Muscle of arm (tissue), 12 donors: ENCODE data around the gene TLCD4. TPM values are rescaled to one million over a fixed set of nuclear protein-coding genes. Genes with fewer than 3 reads are reported as not detected.
"Not testable (repeated sequence)": the region's sequence is repeated elsewhere in the genome, so short reads cannot be mapped to it uniquely, and the experiment has no call there.

Experiments
- DNase-seq: peaks from one replicate; pipeline ENCODE4 v3.0.0-alpha.2; 2013
- polyA plus RNA-seq, 12 donors: library from polyadenylated mRNA; unstranded; fragments of 120-200 nt; gene quantifications; one replicate each; pipeline ENCODE4 v1.2.1, GENCODE V29; 2013; ENCODE audit not compliant: insufficient read length in 12 of 12

The TLCD4 gene
- polyA plus RNA-seq, 12 donors: 3.2 to 19.5 (median 13.5) TPM; not detected in 1

DNA sequence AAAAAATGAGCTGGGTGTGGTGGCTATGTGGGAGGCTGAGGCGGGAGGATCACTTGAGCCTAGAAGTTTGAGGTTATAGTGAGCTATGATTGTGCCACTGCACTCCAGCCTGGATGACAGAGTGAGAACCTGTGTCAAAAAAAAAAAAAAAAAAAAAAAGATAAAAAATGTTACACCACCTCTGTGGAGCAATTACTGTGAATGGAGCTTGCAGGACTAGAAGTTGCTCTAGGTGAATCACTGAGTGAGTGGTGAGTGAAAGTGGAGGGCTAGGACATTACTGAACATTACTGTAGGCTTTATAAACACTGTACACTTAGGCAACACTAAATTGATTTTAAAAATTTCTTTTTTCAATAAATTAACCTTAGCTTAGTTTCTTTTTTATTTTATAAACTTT, 21.9 kb downstream of the TLCD4 start:
- DNase-seq: no peak

GRCh38 chr1:95140791-95141190, 23.6 kb downstream of the TLCD4 start:
- DNase-seq: no peak

- DNase-seq: no peak
Measured at GRCh38 chr1:95145493-95145892, 28.3 kb downstream of the TLCD4 start.

DNA sequence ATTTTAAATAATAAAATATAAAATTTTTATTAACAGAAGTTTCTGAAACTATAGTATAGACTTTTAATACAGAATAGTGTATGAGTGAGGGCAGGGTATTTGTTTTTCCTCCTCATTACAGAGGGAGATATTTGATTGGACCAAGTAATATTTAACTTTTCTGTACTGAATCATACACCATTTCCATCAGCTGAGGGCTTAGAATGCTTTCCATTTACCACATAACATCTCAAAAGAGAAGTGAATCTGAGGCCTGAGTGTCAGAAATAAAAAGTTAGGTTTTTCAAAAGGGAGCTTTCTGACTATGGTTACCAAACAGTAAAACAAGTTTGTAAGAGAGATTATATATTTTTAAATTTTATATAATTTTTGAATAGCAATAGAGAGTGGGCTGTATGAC, 29.5 kb downstream of the TLCD4 start:
- DNase-seq: no peak

DNA sequence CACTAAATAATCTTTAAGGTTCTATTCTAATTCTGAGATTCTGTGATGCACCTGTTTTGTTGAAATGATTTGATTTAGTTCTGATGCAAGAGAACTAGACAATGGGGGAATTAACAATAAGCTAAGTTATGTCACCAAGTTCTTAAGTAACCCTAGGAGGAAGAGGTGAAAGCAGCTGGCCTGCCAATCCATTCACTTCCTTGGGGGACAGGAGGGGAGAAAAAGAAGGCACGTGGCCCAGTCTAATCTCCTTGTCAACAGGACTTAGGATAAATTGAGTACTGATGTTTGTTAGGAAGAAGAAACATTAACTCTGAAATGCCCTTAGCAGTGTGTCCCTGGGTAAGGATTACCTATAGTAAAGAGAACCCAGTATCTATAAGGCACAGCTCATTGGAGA, 36.9 kb downstream of the TLCD4 start:
- DNase-seq: no peak

DNA sequence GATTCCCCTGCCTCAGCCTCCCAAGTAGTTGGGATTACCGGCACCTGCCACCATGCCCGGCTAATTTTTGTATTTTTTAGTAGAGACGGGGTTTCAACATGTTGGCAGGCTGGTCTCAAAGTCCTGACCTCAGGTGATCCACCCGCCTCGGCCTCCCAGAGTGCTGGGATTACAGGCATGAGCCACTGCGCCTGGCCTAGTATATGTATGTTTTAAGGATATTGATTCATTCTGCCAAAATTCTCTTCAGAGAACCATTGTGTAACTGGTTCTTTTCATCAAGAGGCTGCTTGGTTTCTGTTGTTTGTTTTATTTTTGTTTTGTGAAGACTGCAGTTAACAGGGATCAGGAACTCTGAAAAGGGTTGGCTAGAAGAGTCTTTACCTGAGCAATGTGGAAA, 48.4 kb downstream of the TLCD4 start:
- not testable (repeated sequence) for DNase-seq

Other genes with a start within 250 kb of the TLCD4 start
- gene CNN3, start 190.2 kb upstream of the TLCD4 start, polyA plus RNA-seq: 100 to 1,000 TPM; 320 to 762 (median 450) TPM
- 1 to 10 TPM in 11 of 12 donors, not detected in 1; 1.4 to 8.2 (median 6.4) TPM for gene ALG14, start 44.4 kb upstream of the TLCD4 start, polyA plus RNA-seq
- gene RWDD3, start 116.9 kb downstream of the TLCD4 start, polyA plus RNA-seq: 10 to 100 TPM in 11 of 12 donors, not detected in 1; 25.8 to 51.9 (median 36.7) TPM